Mesendoderm (in vitro differentiated cells): ENCODE measurements around the gene TMEM191C.
A peak's percentile ranks its signal among the peaks of the same experiment; 100 is the strongest.
"Not testable (repeated sequence)": the region's sequence is repeated elsewhere in the genome, so short reads cannot be mapped to it uniquely, and the experiment has no call there.

Experiments
- DNase-seq: peaks from one replicate; pipeline ENCODE4 v3.0.0; 2013
- H2AK5ac ChIP-seq: 2 replicates; pipeline ENCODE4 v1.6.1; 2013; ENCODE audit warnings: low read length, inconsistent platforms
- H2BK120ac ChIP-seq: 2 replicates; pipeline ENCODE4 v1.6.1; 2013; ENCODE audit warnings: low read depth, mild to moderate bottlenecking, low read length, moderate library complexity, mixed read lengths
- H2BK15ac ChIP-seq: replicated peaks from 2 replicates; pipeline ENCODE4 v1.6.1; 2013; ENCODE audit warnings: low read depth, mild to moderate bottlenecking, moderate library complexity
- H2BK5ac ChIP-seq: 2 replicates; pipeline ENCODE4 v1.6.1; 2013; ENCODE audit warnings: low read length, inconsistent platforms
- H3K18ac ChIP-seq: 2 replicates; pipeline ENCODE4 v1.6.1; 2013; ENCODE audit warnings: mild to moderate bottlenecking, low read length, mixed read lengths
- H3K23ac ChIP-seq: one replicate; pipeline ENCODE4 v1.6.1; 2013; ENCODE audit warnings: low read length
- H3K27ac ChIP-seq: 2 replicates; pipeline ENCODE4 v1.5.1; 2013; ENCODE audit warnings: low read depth, mild to moderate bottlenecking, inconsistent platforms, low read length, moderate library complexity
- H3K27me3 ChIP-seq: 2 replicates; pipeline ENCODE4 v1.6.1; 2013; ENCODE audit warnings: low read length, control low read depth, mild to moderate bottlenecking, inconsistent platforms; ENCODE audit not compliant: insufficient read depth, poor library complexity
- H3K36me3 ChIP-seq: 2 replicates; pipeline ENCODE4 v1.6.1; 2013; ENCODE audit warnings: low read length, inconsistent platforms; ENCODE audit not compliant: control insufficient read depth, insufficient read depth
- H3K4ac ChIP-seq: one replicate; pipeline ENCODE4 v1.6.1; 2013; ENCODE audit warnings: low read depth, mild to moderate bottlenecking, low read length, moderate library complexity
- H3K4me1 ChIP-seq: 2 replicates; pipeline ENCODE4 v1.6.1; 2013; ENCODE audit warnings: low read depth, low read length, inconsistent platforms; ENCODE audit not compliant: control insufficient read depth
- H3K4me2 ChIP-seq: 2 replicates; pipeline ENCODE4 v1.6.1; 2013; ENCODE audit warnings: low read length
- H3K4me3 ChIP-seq: 2 replicates; pipeline ENCODE4 v1.5.1; 2013; ENCODE audit warnings: mild to moderate bottlenecking, low read length
- H3K56ac ChIP-seq: one replicate; pipeline ENCODE4 v1.6.1; 2013; ENCODE audit warnings: low read length
- H3K79me1 ChIP-seq: 2 replicates; pipeline ENCODE4 v1.6.1; 2013; ENCODE audit warnings: low read length, inconsistent platforms
- H3K79me2 ChIP-seq: 2 replicates; pipeline ENCODE4 v1.6.1; 2013; ENCODE audit warnings: mild to moderate bottlenecking, low read length; ENCODE audit not compliant: control insufficient read depth, insufficient read depth
- H3K9ac ChIP-seq: 2 replicates; pipeline ENCODE4 v1.6.1; 2013; ENCODE audit warnings: low read length, inconsistent platforms
- H4K5ac ChIP-seq: one replicate; pipeline ENCODE4 v1.6.1; 2013; ENCODE audit warnings: low read length
- H4K8ac ChIP-seq: one replicate; pipeline ENCODE4 v1.6.1; 2013; ENCODE audit warnings: low read depth, mild to moderate bottlenecking, control low read depth, low read length, moderate library complexity
- WGBS: extraction: QIAGEN DNeasy Blood & Tissue Kit; methylation state at CpG from one replicate; pipeline ENCODE4 v1.1.7; 2013; ENCODE audit warnings: low lambda C conversion rate, missing lambda C conversion rate; ENCODE audit not compliant: insufficient coverage; ENCODE audit errors: extremely low coverage; 5-methylcytosine and 5-hydroxymethylcytosine counted together

Gene TMEM191C

DNA sequence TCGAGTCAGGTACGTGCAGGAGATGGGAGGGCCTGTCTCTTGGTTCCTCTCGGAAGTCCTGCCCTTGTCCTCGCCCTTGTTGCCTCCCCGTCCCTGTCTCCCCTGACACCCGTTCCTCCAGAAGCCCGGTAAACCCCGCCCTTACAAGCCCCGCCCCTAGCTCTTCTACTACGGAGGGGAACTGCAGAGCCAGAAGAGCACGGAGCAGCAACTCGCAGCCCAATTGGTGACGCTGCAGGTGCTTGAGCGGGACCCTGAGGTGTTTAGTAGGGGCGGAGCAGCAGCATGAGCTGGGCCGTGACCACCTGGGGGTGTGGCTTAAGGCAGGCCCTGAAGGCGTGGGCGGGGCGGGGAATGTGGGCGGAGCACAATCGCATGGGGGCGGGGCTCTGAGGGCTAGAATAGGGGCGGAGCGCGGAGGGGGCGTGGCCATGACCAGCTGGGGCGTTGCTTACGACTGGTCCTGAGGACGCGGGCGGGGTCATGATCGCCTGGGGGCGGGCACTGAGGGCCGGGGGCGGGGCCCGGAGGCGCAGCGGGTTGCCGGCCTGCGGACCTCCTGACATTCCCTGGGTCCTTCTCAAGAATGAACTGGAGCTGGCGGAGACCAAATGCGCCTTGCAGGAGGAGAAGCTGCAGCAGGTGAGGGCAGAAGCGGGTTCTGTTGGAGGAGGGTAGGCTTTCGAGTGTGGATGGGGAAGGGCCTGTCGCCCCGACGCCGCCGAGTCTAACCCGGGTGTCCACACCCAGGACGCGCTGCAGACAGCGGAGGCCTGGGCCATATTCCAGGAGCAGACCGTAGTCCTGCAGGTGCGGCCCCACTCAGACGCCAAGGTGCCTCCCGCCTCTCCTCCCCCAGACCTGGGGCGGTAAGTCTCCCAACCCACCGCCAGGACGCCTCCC lies 1.3 kb downstream of the TMEM191C start:
- H3K4ac ChIP-seq, H3K23ac ChIP-seq, H3K36me3 ChIP-seq, H3K4me1 ChIP-seq, H3K56ac ChIP-seq, H3K4me3 ChIP-seq, H3K27me3 ChIP-seq, H2BK120ac ChIP-seq, H3K79me2 ChIP-seq, H4K5ac ChIP-seq, H3K27ac ChIP-seq, H3K9ac ChIP-seq, H3K79me1 ChIP-seq, H3K18ac ChIP-seq, H2BK5ac ChIP-seq, H2AK5ac ChIP-seq, H3K4me2 ChIP-seq, H2BK15ac ChIP-seq, H4K8ac ChIP-seq: not testable (repeated sequence)
- DNase-seq: peak; percentile 97
- WGBS: no CpG with 5 or more reads among the region's 60 CpGs

DNA sequence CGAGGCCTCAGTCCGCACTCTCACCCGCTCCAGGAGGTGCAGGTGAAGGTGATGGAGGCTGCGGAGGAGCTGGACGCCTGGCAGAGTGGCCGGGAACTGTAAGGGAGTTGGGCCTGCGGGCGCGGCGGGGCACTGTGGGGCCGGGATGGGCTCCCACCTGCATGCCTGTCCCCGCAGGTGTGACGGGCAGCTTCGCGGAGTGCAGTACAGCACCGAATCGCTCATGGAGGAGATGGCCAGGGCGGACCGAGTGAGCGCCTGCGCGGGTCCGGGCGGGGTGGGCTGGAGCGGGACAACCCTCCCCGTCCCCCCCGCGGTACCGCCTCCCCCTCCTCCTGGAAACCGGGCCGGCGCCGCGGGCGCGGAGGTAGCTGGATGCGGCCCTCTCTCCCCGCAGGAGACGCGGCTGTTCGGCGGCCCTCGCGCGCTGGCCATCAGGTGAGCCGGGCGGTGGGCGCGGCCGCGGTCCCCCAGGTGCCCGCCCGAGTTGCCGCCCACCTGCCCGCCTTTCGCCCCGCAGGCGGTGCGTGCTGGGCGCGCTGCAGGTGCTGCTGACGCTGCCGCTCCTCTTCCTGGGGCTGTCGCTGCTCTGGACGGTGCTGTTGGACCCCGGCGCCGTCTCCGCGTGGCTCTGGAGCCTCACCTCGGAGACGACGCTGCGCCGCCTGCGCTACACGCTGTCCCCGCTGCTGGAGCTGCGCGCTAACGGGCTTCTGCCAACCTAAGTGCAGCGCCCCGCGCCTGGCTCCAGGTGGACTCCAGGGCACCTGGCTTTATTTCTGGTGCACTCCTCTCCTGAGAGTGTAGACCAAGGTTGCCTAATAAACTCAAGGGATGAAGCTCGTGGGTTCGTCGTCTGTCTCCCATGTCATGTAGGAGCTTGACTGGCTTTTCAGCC lies 2.2 kb downstream of the TMEM191C start:
- H2BK120ac ChIP-seq, H2BK15ac ChIP-seq, H3K79me2 ChIP-seq, DNase-seq, H2BK5ac ChIP-seq, H3K36me3 ChIP-seq, H3K9ac ChIP-seq, H3K27ac ChIP-seq, H4K8ac ChIP-seq, H3K18ac ChIP-seq, H3K4me3 ChIP-seq, H3K56ac ChIP-seq, H3K4me1 ChIP-seq, H3K23ac ChIP-seq, H3K4me2 ChIP-seq, H3K27me3 ChIP-seq, H3K79me1 ChIP-seq, H4K5ac ChIP-seq, H2AK5ac ChIP-seq, H3K4ac ChIP-seq: not testable (repeated sequence)
- WGBS: no CpG with 5 or more reads among the region's 87 CpGs

DNA sequence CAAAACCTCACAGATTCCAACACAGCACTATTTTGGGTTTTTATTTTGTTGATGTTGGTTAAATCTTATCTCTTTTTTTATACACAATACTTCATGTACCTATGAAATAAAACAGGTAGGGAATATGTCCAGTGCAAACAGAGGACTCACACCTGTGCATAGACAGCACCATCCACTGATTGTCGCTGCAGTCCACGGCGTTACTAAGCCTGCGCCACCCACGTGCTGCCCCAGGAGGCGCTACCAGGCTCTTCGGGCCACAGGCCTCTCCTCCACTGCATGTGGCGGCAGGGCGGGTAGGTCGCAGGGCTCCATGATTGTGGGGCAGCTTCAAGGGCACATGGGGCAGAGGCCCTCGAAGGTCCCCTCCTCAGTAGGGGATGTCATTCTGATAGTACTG lies 5.8 kb downstream of the TMEM191C start:
- not testable (repeated sequence) for H4K8ac ChIP-seq, H3K4me1 ChIP-seq, H2BK120ac ChIP-seq, H3K4me2 ChIP-seq, H2BK15ac ChIP-seq, H3K79me2 ChIP-seq, H2AK5ac ChIP-seq, H2BK5ac ChIP-seq, H3K4me3 ChIP-seq, H4K5ac ChIP-seq, DNase-seq, H3K36me3 ChIP-seq, H3K23ac ChIP-seq, H3K56ac ChIP-seq, H3K4ac ChIP-seq, H3K27me3 ChIP-seq, H3K9ac ChIP-seq, H3K18ac ChIP-seq, H3K79me1 ChIP-seq, H3K27ac ChIP-seq
- WGBS: no CpG with 5 or more reads among the region's 11 CpGs

GRCh38 chr22:21473664-21474063 lies 6.5 kb downstream of the TMEM191C start:
- H4K5ac ChIP-seq, H3K9ac ChIP-seq, H3K4me2 ChIP-seq, H3K56ac ChIP-seq, H2AK5ac ChIP-seq, H2BK5ac ChIP-seq, H3K23ac ChIP-seq, H2BK120ac ChIP-seq, H3K4ac ChIP-seq, H3K4me1 ChIP-seq, H3K79me2 ChIP-seq, H3K27ac ChIP-seq, H3K18ac ChIP-seq, H3K4me3 ChIP-seq, H3K36me3 ChIP-seq, H3K79me1 ChIP-seq, DNase-seq, H4K8ac ChIP-seq, H2BK15ac ChIP-seq, H3K27me3 ChIP-seq: not testable (repeated sequence)
- no CpG with 5 or more reads among the region's 13 CpGs for WGBS

GRCh38 chr22:21484039-21484438 lies 16.9 kb downstream of the TMEM191C start:
- not testable (repeated sequence) for H3K4me2 ChIP-seq, H3K27ac ChIP-seq, H3K4me3 ChIP-seq, H3K27me3 ChIP-seq, H3K4ac ChIP-seq, H2BK120ac ChIP-seq, H2AK5ac ChIP-seq, H3K9ac ChIP-seq, H3K23ac ChIP-seq, H4K8ac ChIP-seq, H2BK15ac ChIP-seq, H3K79me2 ChIP-seq, H3K18ac ChIP-seq, H3K56ac ChIP-seq, H3K4me1 ChIP-seq, H2BK5ac ChIP-seq, DNase-seq, H3K79me1 ChIP-seq, H3K36me3 ChIP-seq, H4K5ac ChIP-seq
- WGBS: no CpG with 5 or more reads among the region's 14 CpGs
